GM23338 (cell line): Measurements from ENCODE around the gene GADL1. TPM values are rescaled to one million over a fixed set of nuclear protein-coding genes. Genes with fewer than 3 reads are reported as not detected.

Experiments
- ATAC-seq: fragments of 200-7000 bp; cut with Tn5 transposase; 3 replicates; pipeline ENCODE4 v1.9.1; 2020
- DNase-seq: peaks from one replicate; pipeline ENCODE4 v3.0.0-alpha.2; 2015; ENCODE audit warnings: low spot score
- H2AFZ ChIP-seq: fragments of 200-600 bp; sonication (generic); 2 replicates; pipeline ENCODE4 v1.8.0; 2016; ENCODE audit warnings: antibody characterized with exemption, mild to moderate bottlenecking, moderate library complexity
- H3F3A ChIP-seq: fragments of 200-600 bp; sonication (generic); replicated peaks from 2 replicates; pipeline ENCODE4 v1.8.0; 2017; ENCODE audit warnings: antibody characterized with exemption, mixed run types, low read depth
- H3K27ac ChIP-seq: fragments of 200-600 bp; sonication (generic); 2 replicates; pipeline ENCODE4 v1.6.1; 2016; ENCODE audit warnings: low read depth
- H3K27me3 ChIP-seq: fragments of 200-600 bp; sonication (generic); 2 replicates; pipeline ENCODE4 v1.8.0; 2016; ENCODE audit warnings: mild to moderate bottlenecking, mixed run types, moderate library complexity; ENCODE audit not compliant: insufficient read depth
- H3K36me3 ChIP-seq: fragments of 200-600 bp; sonication (generic); 2 replicates; pipeline ENCODE4 v1.8.0; 2016; ENCODE audit warnings: mild to moderate bottlenecking; ENCODE audit not compliant: insufficient read depth
- H3K4me1 ChIP-seq: fragments of 200-600 bp; sonication (generic); 2 replicates; pipeline ENCODE4 v1.8.0; 2016; ENCODE audit warnings: mild to moderate bottlenecking, moderate library complexity; ENCODE audit not compliant: insufficient read depth
- H3K4me2 ChIP-seq: fragments of 200-600 bp; sonication (generic); 2 replicates; pipeline ENCODE4 v1.7.1; 2017; ENCODE audit warnings: mixed run types
- H3K4me3 ChIP-seq: fragments of 200-600 bp; sonication (generic); 2 replicates; pipeline ENCODE4 v1.6.1; 2016; ENCODE audit warnings: mixed run types
- H3K79me2 ChIP-seq: fragments of 200-600 bp; sonication (generic); replicated peaks from 2 replicates; pipeline ENCODE4 v1.8.0; 2017; ENCODE audit warnings: mild to moderate bottlenecking; ENCODE audit not compliant: insufficient read depth
- H3K9me2 ChIP-seq: fragments of 200-600 bp; sonication (generic); 2 replicates; pipeline ENCODE4 v1.8.0; 2017; ENCODE audit not compliant: insufficient read depth
- H4K20me1 ChIP-seq: fragments of 200-600 bp; sonication (generic); replicated peaks from 2 replicates; pipeline ENCODE4 v1.8.0; 2017; ENCODE audit warnings: mild to moderate bottlenecking; ENCODE audit not compliant: insufficient read depth
- H3K27ac Mint-ChIP-seq: 2 replicates; pipeline ENCODE4 v1.8.0; 2020; ENCODE audit warnings: inconsistent platforms, mild to moderate bottlenecking, moderate library complexity, mixed read lengths
- H3K27me3 Mint-ChIP-seq: 3 replicates; pipeline ENCODE4 v1.8.0; 2022; ENCODE audit warnings: low read depth, mild to moderate bottlenecking, moderate library complexity, mixed read lengths, inconsistent platforms; ENCODE audit not compliant: insufficient read depth, poor library complexity
- H3K36me3 Mint-ChIP-seq: 3 replicates; pipeline ENCODE4 v1.8.0; 2021; ENCODE audit warnings: low read depth, mild to moderate bottlenecking, inconsistent platforms, moderate library complexity, mixed read lengths
- H3K4me1 Mint-ChIP-seq: 3 replicates; pipeline ENCODE4 v1.8.0; 2020; ENCODE audit warnings: mild to moderate bottlenecking, inconsistent platforms, mixed read lengths
- H3K4me3 Mint-ChIP-seq: 3 replicates; pipeline ENCODE4 v1.8.0; 2021; ENCODE audit warnings: moderate library complexity, mild to moderate bottlenecking, inconsistent platforms, mixed read lengths
- H3K9me3 Mint-ChIP-seq: 3 replicates; pipeline ENCODE4 v1.8.0; 2020; ENCODE audit warnings: moderate library complexity, mild to moderate bottlenecking, inconsistent platforms, mixed read lengths
- EZH2 ChIP-seq: fragments of 200-600 bp; sonication (generic); IDR thresholded peaks from one replicate; pipeline ENCODE4 v1.8.0; 2017; ENCODE audit warnings: antibody characterized with exemption, mild to moderate bottlenecking, low read depth; ENCODE audit not compliant: unreplicated experiment
- EZH2phosphoT487 ChIP-seq: fragments of 200-600 bp; sonication (generic); IDR thresholded peaks from one replicate; pipeline ENCODE4 v1.8.1; 2018; ENCODE audit warnings: antibody characterized with exemption; ENCODE audit not compliant: unreplicated experiment
- JUNB ChIP-seq: IDR thresholded peaks from one replicate; pipeline ENCODE4 v1.6.1; 2016; ENCODE audit warnings: antibody characterized with exemption; ENCODE audit not compliant: unreplicated experiment
- NANOG ChIP-seq: IDR thresholded peaks from 2 replicates; pipeline ENCODE4 v1.6.1; 2016; ENCODE audit warnings: antibody characterized with exemption, borderline replicate concordance
- POLR2AphosphoS5 ChIP-seq: IDR thresholded peaks from 2 replicates; pipeline ENCODE4 v1.6.1; 2016; ENCODE audit warnings: antibody characterized with exemption, low read depth
- STAT1 ChIP-seq: IDR thresholded peaks from one replicate; pipeline ENCODE4 v1.6.1; 2016; ENCODE audit warnings: antibody characterized with exemption; ENCODE audit not compliant: unreplicated experiment
- ZNF331 ChIP-seq: fragments of 250-450 bp; sonication (Bioruptor Pico); IDR thresholded peaks from 2 replicates; pipeline ENCODE4 v1.5.0; 2020; ENCODE audit warnings: low read depth, mild to moderate bottlenecking, moderate library complexity
- polyA plus RNA-seq: library from polyadenylated mRNA; unstranded; fragments of >200 nt; fragmentation: Nextera tagmentation; extraction: Ambion mirVana; gene quantifications from 2 replicates; pipeline ENCODE4 v1.2.1, GENCODE V29; 2016
- total RNA-seq: library from RNA; depleted of rRNA; stranded (reverse); fragments of >200 nt; shearing (Covaris generic); gene quantifications from 2 replicates; pipeline ENCODE4 v1.2.3, GENCODE V29; 2014
- TF ChIP-seq, protein P1 (sequence below): IDR thresholded peaks from one replicate; pipeline ENCODE4 v1.6.1; 2018; ENCODE audit warnings: antibody characterized with exemption; ENCODE audit not compliant: unreplicated experiment
- TF ChIP-seq, protein P2 (sequence below), 2 experiments: fragments of 200-600 bp in 1 of 2; sonication (generic) in 1 of 2; conservative IDR thresholded peaks; 2 replicates each; pipeline versions ENCODE4 v1.5.1 to v1.6.1; 2016 to 2017; ENCODE audit warnings: antibody characterized with exemption in 2 of 2, low read depth in 2 of 2, mild to moderate bottlenecking in 2 of 2, moderate library complexity in 1 of 2
- TF ChIP-seq, protein P3 (sequence below): fragments of 250-450 bp; sonication (Bioruptor Pico); IDR thresholded peaks from 2 replicates; pipeline ENCODE4 v1.5.0; 2020; ENCODE audit warnings: mild to moderate bottlenecking, moderate library complexity
- TF ChIP-seq, protein P4 (sequence below): IDR thresholded peaks from 2 replicates; pipeline ENCODE4 v1.6.1; 2016; ENCODE audit warnings: antibody characterized with exemption

Gene GADL1
- total and polyA plus RNA-seq, 2 experiments from 2014 or later = 0.35 to 0.50 TPM

DNA sequence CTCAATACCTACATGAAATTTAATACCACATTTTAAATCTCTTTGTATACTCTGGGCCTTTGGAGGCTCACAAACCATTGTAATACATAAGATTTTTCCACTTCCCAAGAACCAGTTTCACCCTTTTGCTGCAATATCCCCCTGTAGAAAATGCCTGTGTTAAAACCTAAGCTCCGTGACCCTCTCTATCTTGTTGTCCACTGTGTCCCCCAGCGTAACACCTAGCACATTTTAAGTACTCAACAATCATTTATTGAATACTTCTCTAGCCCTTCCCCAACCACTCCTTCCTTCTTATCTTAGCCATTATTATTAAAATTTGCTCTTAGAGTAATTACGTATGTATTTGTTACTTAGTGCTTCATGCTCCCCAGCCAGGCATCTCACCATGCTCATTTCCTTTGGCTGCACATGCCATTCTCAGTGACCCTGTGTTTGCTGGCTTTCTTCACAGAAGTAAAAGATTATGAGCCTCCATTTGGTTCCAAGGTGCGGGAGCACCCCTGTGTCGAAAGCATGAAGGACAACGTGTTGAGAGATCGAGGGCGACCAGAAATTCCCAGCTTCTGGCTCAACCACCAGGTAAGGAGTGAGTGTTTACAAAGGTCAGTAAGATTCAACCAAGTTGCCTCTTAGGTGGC is 206.4 kb downstream of the GADL1 start:
- Histone ChIP-seq H3F3A (no peaks in the 10 kb centered on the region), H3K36me3 (peaks cover 8% of the 10 kb centered on the region; the same call in 1 of the 2 replicates), H3K4me3 (no peak overlapping the region), H3K27me3 (no peaks in the 10 kb centered on the region), H3K4me1 (peaks cover 8% of the 10 kb centered on the region), H3K27ac (no peak overlapping the region), H2AFZ (no peak overlapping the region), H4K20me1 (no peaks in the 10 kb centered on the region), H3K4me2 (no peak overlapping the region), H3K79me2 (0 out of 2 replicates have a peak, but pooled peaks cover 7% of the 10 kb centered on the region), H3K9me2 (0 out of 2 replicates have a peak, but pooled peaks cover 5% of the 10 kb centered on the region)
- Mint-ChIP-seq H3K9me3 (no peaks in the 10 kb centered on the region), H3K27me3 (peaks cover 3% of the 10 kb centered on the region), H3K36me3 (peaks cover 53% of the 10 kb centered on the region), H3K4me1 (peaks cover 20% of the 10 kb centered on the region; the same call in 2 of the 3 replicates), H3K4me3 (no peak overlapping the region), H3K27ac (0 out of 2 replicates have a peak overlapping the region, but pooled peaks have one; percentile 13)
- no peak for DNase-seq
- no peak for ATAC-seq
- TF ChIP-seq POLR2AphosphoS5 (no peak), ZNF331 (CRISPR knock-in tag) (no peak), STAT1 (no peak), NANOG (no peak), JUNB (no peak), EZH2phosphoT487 (no peak), EZH2 (no peak)
- TF ChIP-seq, protein P1, sequence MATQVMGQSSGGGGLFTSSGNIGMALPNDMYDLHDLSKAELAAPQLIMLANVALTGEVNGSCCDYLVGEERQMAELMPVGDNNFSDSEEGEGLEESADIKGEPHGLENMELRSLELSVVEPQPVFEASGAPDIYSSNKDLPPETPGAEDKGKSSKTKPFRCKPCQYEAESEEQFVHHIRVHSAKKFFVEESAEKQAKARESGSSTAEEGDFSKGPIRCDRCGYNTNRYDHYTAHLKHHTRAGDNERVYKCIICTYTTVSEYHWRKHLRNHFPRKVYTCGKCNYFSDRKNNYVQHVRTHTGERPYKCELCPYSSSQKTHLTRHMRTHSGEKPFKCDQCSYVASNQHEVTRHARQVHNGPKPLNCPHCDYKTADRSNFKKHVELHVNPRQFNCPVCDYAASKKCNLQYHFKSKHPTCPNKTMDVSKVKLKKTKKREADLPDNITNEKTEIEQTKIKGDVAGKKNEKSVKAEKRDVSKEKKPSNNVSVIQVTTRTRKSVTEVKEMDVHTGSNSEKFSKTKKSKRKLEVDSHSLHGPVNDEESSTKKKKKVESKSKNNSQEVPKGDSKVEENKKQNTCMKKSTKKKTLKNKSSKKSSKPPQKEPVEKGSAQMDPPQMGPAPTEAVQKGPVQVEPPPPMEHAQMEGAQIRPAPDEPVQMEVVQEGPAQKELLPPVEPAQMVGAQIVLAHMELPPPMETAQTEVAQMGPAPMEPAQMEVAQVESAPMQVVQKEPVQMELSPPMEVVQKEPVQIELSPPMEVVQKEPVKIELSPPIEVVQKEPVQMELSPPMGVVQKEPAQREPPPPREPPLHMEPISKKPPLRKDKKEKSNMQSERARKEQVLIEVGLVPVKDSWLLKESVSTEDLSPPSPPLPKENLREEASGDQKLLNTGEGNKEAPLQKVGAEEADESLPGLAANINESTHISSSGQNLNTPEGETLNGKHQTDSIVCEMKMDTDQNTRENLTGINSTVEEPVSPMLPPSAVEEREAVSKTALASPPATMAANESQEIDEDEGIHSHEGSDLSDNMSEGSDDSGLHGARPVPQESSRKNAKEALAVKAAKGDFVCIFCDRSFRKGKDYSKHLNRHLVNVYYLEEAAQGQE = no peak
- TF ChIP-seq, protein P2, sequence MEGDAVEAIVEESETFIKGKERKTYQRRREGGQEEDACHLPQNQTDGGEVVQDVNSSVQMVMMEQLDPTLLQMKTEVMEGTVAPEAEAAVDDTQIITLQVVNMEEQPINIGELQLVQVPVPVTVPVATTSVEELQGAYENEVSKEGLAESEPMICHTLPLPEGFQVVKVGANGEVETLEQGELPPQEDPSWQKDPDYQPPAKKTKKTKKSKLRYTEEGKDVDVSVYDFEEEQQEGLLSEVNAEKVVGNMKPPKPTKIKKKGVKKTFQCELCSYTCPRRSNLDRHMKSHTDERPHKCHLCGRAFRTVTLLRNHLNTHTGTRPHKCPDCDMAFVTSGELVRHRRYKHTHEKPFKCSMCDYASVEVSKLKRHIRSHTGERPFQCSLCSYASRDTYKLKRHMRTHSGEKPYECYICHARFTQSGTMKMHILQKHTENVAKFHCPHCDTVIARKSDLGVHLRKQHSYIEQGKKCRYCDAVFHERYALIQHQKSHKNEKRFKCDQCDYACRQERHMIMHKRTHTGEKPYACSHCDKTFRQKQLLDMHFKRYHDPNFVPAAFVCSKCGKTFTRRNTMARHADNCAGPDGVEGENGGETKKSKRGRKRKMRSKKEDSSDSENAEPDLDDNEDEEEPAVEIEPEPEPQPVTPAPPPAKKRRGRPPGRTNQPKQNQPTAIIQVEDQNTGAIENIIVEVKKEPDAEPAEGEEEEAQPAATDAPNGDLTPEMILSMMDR (conservative IDR thresholded peaks at IDR 0.05; ENCODE audit: low read depth in 2 of 2) = no peak
- TF ChIP-seq, protein P3, sequence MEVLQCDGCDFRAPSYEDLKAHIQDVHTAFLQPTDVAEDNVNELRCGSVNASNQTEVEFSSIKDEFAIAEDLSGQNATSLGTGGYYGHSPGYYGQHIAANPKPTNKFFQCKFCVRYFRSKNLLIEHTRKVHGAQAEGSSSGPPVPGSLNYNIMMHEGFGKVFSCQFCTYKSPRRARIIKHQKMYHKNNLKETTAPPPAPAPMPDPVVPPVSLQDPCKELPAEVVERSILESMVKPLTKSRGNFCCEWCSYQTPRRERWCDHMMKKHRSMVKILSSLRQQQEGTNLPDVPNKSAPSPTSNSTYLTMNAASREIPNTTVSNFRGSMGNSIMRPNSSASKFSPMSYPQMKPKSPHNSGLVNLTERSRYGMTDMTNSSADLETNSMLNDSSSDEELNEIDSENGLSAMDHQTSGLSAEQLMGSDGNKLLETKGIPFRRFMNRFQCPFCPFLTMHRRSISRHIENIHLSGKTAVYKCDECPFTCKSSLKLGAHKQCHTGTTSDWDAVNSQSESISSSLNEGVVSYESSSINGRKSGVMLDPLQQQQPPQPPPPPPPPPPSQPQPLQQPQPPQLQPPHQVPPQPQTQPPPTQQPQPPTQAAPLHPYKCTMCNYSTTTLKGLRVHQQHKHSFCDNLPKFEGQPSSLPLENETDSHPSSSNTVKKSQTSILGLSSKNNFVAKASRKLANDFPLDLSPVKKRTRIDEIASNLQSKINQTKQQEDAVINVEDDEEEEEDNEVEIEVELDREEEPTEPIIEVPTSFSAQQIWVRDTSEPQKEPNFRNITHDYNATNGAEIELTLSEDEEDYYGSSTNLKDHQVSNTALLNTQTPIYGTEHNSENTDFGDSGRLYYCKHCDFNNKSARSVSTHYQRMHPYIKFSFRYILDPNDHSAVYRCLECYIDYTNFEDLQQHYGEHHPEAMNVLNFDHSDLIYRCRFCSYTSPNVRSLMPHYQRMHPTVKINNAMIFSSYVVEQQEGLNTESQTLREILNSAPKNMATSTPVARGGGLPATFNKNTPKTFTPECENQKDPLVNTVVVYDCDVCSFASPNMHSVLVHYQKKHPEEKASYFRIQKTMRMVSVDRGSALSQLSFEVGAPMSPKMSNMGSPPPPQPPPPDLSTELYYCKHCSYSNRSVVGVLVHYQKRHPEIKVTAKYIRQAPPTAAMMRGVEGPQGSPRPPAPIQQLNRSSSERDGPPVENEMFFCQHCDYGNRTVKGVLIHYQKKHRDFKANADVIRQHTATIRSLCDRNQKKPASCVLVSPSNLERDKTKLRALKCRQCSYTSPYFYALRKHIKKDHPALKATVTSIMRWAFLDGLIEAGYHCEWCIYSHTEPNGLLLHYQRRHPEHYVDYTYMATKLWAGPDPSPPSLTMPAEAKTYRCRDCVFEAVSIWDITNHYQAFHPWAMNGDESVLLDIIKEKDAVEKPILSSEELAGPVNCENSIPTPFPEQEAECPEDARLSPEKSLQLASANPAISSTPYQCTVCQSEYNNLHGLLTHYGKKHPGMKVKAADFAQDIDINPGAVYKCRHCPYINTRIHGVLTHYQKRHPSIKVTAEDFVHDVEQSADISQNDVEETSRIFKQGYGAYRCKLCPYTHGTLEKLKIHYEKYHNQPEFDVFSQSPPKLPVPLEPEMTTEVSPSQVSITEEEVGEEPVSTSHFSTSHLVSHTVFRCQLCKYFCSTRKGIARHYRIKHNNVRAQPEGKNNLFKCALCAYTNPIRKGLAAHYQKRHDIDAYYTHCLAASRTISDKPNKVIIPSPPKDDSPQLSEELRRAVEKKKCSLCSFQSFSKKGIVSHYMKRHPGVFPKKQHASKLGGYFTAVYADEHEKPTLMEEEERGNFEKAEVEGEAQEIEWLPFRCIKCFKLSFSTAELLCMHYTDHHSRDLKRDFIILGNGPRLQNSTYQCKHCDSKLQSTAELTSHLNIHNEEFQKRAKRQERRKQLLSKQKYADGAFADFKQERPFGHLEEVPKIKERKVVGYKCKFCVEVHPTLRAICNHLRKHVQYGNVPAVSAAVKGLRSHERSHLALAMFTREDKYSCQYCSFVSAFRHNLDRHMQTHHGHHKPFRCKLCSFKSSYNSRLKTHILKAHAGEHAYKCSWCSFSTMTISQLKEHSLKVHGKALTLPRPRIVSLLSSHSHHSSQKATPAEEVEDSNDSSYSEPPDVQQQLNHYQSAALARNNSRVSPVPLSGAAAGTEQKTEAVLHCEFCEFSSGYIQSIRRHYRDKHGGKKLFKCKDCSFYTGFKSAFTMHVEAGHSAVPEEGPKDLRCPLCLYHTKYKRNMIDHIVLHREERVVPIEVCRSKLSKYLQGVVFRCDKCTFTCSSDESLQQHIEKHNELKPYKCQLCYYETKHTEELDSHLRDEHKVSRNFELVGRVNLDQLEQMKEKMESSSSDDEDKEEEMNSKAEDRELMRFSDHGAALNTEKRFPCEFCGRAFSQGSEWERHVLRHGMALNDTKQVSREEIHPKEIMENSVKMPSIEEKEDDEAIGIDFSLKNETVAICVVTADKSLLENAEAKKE = no peak
- TF ChIP-seq, protein P4, sequence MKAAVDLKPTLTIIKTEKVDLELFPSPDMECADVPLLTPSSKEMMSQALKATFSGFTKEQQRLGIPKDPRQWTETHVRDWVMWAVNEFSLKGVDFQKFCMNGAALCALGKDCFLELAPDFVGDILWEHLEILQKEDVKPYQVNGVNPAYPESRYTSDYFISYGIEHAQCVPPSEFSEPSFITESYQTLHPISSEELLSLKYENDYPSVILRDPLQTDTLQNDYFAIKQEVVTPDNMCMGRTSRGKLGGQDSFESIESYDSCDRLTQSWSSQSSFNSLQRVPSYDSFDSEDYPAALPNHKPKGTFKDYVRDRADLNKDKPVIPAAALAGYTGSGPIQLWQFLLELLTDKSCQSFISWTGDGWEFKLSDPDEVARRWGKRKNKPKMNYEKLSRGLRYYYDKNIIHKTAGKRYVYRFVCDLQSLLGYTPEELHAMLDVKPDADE = no peak
